OCI-LY3 (cell line): ENCODE measurements around the gene PPDPF.

Source experiments
- EZH2phosphoT487 ChIP-seq: fragments of 200-600 bp; shearing (Covaris generic); IDR thresholded peaks from 2 replicates; pipeline ENCODE4 v1.6.1; 2018; ENCODE audit warnings: antibody characterized with exemption, mixed run types, low read depth
- TF ChIP-seq, protein P1 (sequence below): fragments of 200-600, 300-600 bp; sonication (generic); IDR thresholded peaks from 2 replicates; pipeline ENCODE4 v1.5.1; 2014; ENCODE audit warnings: antibody characterized with exemption, low read length, low read depth

DNA sequence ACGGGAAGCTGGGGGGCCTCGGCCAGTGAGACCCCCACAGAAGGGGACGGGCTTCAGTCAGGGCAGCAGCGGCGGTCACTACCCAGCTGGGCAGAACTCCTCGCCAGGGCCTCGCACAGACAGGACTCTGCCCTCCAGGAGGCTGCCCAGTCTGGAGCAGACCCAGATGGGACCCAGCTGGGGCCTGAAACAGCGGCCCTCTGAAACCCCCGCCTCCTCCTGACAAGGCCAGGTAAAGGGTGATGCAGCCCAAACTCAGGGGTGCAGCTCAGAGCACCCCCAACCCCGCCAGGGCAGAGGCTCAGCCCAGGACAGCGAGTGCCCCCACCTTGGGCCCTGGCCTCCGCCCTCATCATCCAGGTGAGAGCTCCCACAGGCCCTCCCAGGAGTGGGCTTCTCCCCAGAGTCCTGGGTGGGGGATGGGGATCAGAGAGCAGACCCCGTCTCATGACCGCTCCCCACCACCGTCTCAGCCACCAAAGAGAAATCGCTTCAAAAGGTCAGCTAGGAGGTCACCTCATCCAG is 23.9 kb upstream of the PPDPF start:
- TF ChIP-seq, protein P1, sequence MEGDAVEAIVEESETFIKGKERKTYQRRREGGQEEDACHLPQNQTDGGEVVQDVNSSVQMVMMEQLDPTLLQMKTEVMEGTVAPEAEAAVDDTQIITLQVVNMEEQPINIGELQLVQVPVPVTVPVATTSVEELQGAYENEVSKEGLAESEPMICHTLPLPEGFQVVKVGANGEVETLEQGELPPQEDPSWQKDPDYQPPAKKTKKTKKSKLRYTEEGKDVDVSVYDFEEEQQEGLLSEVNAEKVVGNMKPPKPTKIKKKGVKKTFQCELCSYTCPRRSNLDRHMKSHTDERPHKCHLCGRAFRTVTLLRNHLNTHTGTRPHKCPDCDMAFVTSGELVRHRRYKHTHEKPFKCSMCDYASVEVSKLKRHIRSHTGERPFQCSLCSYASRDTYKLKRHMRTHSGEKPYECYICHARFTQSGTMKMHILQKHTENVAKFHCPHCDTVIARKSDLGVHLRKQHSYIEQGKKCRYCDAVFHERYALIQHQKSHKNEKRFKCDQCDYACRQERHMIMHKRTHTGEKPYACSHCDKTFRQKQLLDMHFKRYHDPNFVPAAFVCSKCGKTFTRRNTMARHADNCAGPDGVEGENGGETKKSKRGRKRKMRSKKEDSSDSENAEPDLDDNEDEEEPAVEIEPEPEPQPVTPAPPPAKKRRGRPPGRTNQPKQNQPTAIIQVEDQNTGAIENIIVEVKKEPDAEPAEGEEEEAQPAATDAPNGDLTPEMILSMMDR, result no peak
- no peak for TF ChIP-seq EZH2phosphoT487
